Neuronal stem cell (in vitro differentiated cells): ENCODE measurements around the gene FAM9C.

Source experiments
- DNase-seq: peaks from one replicate; pipeline ENCODE4 v3.0.0-alpha.2; 2013; ENCODE audit warnings: low spot score
- H2AFZ ChIP-seq: one replicate; pipeline ENCODE4 v1.6.1; 2013; ENCODE audit warnings: mild to moderate bottlenecking, low read length, inconsistent platforms
- H2AK5ac ChIP-seq: 2 replicates; pipeline ENCODE4 v1.6.1; 2013; ENCODE audit warnings: low read depth, mild to moderate bottlenecking, inconsistent platforms, low read length, moderate library complexity, mixed read lengths
- H2BK120ac ChIP-seq: 2 replicates; pipeline ENCODE4 v1.6.1; 2013; ENCODE audit warnings: low read depth, mild to moderate bottlenecking, inconsistent platforms, low read length, moderate library complexity, mixed read lengths
- H2BK12ac ChIP-seq: one replicate; pipeline ENCODE4 v1.6.1; 2013; ENCODE audit warnings: low read length, inconsistent platforms
- H2BK15ac ChIP-seq: 2 replicates; pipeline ENCODE4 v1.6.1; 2013; ENCODE audit warnings: mild to moderate bottlenecking, low read length, inconsistent platforms, mixed read lengths
- H2BK5ac ChIP-seq: one replicate; pipeline ENCODE4 v1.6.1; 2013; ENCODE audit warnings: inconsistent platforms, mild to moderate bottlenecking, low read length, moderate library complexity
- H3K14ac ChIP-seq: one replicate; pipeline ENCODE4 v1.6.1; 2013; ENCODE audit warnings: low read length, inconsistent platforms
- H3K18ac ChIP-seq: 2 replicates; pipeline ENCODE4 v1.6.1; 2013; ENCODE audit warnings: low read length, inconsistent platforms
- H3K23ac ChIP-seq: 2 replicates; pipeline ENCODE4 v1.6.1; 2013; ENCODE audit warnings: low read depth, mild to moderate bottlenecking, mixed read lengths, low read length, inconsistent platforms; ENCODE audit not compliant: poor library complexity
- H3K27ac ChIP-seq: replicated peaks from 3 replicates; pipeline ENCODE4 v1.5.1; 2013; ENCODE audit warnings: low read length, inconsistent platforms
- H3K27me3 ChIP-seq, 3 experiments: 2 replicates each; pipeline ENCODE4 v1.6.1; 2013; ENCODE audit warnings: low read length in 3 of 3, mild to moderate bottlenecking in 2 of 3, inconsistent platforms in 1 of 3, low read depth in 1 of 3, mixed read lengths in 1 of 3, moderate library complexity in 1 of 3; ENCODE audit not compliant: control insufficient read depth in 3 of 3, insufficient read depth in 3 of 3
- H3K36me3 ChIP-seq, 2 donors: replicated peaks in 1 of 2; 2 replicates each; pipeline ENCODE4 v1.6.1; 2013; ENCODE audit warnings: low read length in 2 of 2; ENCODE audit not compliant: control insufficient read depth in 2 of 2, insufficient read depth in 2 of 2
- H3K4ac ChIP-seq: 2 replicates; pipeline ENCODE4 v1.6.1; 2013; ENCODE audit warnings: inconsistent platforms, mild to moderate bottlenecking, low read length, moderate library complexity
- H3K4me1 ChIP-seq, 2 donors: 1 replicate in 1 of 2; 2 replicates in 1 of 2; pipeline ENCODE4 v1.6.1; 2013; ENCODE audit warnings: low read length in 2 of 2, low read depth in 1 of 2; ENCODE audit not compliant: control insufficient read depth in 2 of 2, insufficient read depth in 1 of 2
- H3K4me2 ChIP-seq: one replicate; pipeline ENCODE4 v1.6.1; 2013; ENCODE audit warnings: mild to moderate bottlenecking, low read length, inconsistent platforms; ENCODE audit not compliant: insufficient read depth, poor library complexity, severe bottlenecking
- H3K4me3 ChIP-seq, 2 donors: 2 replicates each; pipeline ENCODE4 v1.5.1; 2013; ENCODE audit warnings: low read length in 2 of 2, mild to moderate bottlenecking in 2 of 2, inconsistent platforms in 1 of 2, moderate library complexity in 1 of 2
- H3K79me1 ChIP-seq: one replicate; pipeline ENCODE4 v1.6.1; 2013; ENCODE audit warnings: low read depth, mild to moderate bottlenecking, inconsistent platforms, low read length, moderate library complexity
- H3K9ac ChIP-seq: one replicate; pipeline ENCODE4 v1.6.1; 2013; ENCODE audit warnings: mild to moderate bottlenecking, low read depth, low read length, inconsistent platforms; ENCODE audit not compliant: poor library complexity
- H3K9me3 ChIP-seq, 2 donors: replicated peaks in 1 of 2; 2 replicates each; pipeline versions ENCODE3 to v1.6.1; 2013; ENCODE audit warnings: low read length in 2 of 2, mild to moderate bottlenecking in 2 of 2, inconsistent platforms in 1 of 2, low read depth in 1 of 2, mixed read lengths in 1 of 2, moderate library complexity in 1 of 2; ENCODE audit not compliant: control insufficient read depth in 2 of 2, insufficient read depth in 1 of 2
- H4K8ac ChIP-seq: one replicate; pipeline ENCODE4 v1.6.1; 2013; ENCODE audit warnings: low read depth, mild to moderate bottlenecking, inconsistent platforms, low read length, moderate library complexity
- H4K91ac ChIP-seq: one replicate; pipeline ENCODE4 v1.6.1; 2013; ENCODE audit warnings: low read length, low read depth, mild to moderate bottlenecking, inconsistent platforms; ENCODE audit not compliant: poor library complexity
- WGBS, 2 donors: extraction: QIAGEN DNeasy Blood & Tissue Kit; methylation state at CpG; one replicate each; pipeline ENCODE4 v1.1.7; 2013; ENCODE audit warnings: missing lambda C conversion rate in 2 of 2, mixed read lengths in 1 of 2; ENCODE audit not compliant: insufficient read length in 2 of 2, insufficient replicate concordance in 1 of 2; ENCODE audit errors: extremely low coverage in 2 of 2; 5-methylcytosine and 5-hydroxymethylcytosine counted together

Gene FAM9C

DNA sequence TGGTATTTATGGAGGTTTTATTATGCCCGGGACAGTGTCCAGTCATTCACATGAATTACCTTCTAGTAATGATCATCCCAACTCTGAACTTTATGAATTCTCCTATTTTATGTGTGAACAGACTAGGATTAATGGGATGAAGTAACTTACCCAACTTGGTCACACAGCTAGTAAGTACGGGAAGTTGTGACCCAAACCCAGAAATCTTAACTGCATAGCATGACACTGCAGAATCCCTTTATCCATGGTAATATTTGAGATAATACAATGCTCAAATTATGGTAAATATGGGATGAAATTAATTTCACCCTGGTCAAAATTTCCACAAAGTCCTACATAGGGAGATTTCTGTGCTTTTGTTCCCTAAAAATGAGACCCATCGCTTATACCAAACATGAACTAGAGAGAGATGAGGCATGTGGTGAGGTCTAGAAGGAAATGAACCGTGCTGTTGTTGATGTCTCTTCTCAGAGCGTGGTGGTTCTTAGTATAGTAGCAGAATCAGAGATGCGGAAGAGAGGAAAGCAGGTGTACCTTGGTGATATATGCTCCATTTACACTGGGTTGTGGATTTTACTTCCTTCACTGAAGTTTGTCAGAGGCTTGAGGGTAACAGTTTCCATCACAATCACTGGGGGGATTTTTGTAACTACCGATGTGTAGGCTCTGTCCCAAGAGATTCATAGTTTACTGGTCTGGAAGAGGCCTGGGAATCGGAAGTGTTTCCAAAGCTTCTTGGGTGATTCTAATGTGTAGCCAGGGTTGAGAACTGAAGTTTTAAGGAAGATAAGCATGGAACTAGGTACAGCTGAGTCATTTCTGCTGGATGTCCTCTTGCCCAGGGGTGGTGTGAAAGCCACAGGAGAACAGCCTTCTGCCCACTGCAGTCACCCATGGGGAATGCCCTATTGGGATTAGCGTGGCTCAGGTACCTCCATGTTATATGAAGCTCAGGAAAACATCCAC lies 30.2 kb upstream of the FAM9C start:
- DNase-seq: no peak
- H2BK5ac ChIP-seq: no peak overlapping the region
- H3K36me3 ChIP-seq: no peaks in the 10 kb centered on the region
- no peak overlapping the region for H2BK15ac ChIP-seq
- no peak overlapping the region for H4K91ac ChIP-seq
- peaks cover 0 to 3% of the 10 kb centered on the region in 2 donors for H3K4me1 ChIP-seq
- no peak overlapping the region for H2AK5ac ChIP-seq
- H3K9me3 ChIP-seq: no peaks in the 10 kb centered on the region
- no peak overlapping the region for H2AFZ ChIP-seq
- H3K4me3 ChIP-seq: no peak overlapping the region
- H3K79me1 ChIP-seq: no peaks in the 10 kb centered on the region
- no peak overlapping the region for H3K18ac ChIP-seq
- H3K27ac ChIP-seq: no peak overlapping the region
- no peak overlapping the region for H3K4me2 ChIP-seq
- no peak overlapping the region for H2BK12ac ChIP-seq
- H3K9ac ChIP-seq: no peak overlapping the region
- no peak overlapping the region for H2BK120ac ChIP-seq
- H3K27me3 ChIP-seq: no peaks in the 10 kb centered on the region
- no peak overlapping the region for H3K23ac ChIP-seq
- H3K14ac ChIP-seq: no peak overlapping the region
- no peak overlapping the region for H3K4ac ChIP-seq
- H4K8ac ChIP-seq: no peak overlapping the region
- no CpG with 5 or more reads among the region's 9 CpGs for WGBS, 2 donors

DNA sequence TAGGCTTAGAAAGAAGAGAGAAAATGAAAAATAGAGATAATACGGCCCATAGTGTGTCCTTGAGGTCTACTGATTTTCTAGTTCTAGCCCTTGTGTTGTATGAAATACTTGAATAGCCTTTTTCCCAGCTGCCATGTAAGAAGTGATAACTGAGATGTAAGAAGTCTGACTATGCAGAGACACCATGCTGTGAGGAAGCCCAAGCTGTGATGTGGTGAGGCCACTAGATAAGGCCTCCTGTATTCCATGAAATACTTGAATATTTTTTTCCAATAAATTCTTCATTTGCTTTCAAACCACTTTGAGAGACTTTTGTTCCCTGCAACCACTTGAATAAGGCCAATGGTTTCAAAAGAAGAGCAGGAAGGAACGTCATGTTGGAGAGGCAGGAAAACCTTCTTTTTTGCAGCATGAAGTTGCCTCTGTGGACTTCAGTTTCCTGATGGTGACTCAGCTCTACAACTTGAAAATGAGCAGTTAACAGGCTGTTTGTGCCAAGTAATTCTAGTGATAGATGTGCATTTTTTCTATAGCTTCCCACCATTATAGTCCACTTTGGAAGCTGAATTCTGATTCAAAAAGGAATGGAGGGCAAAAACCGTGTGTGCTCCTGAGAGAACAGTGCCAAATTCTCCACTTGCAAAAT lies 25.5 kb upstream of the FAM9C start:
- H3K9ac ChIP-seq: no peak overlapping the region
- no peak overlapping the region for H4K91ac ChIP-seq
- no peaks in the 10 kb centered on the region for H3K4me1 ChIP-seq
- H3K79me1 ChIP-seq: no peaks in the 10 kb centered on the region
- no peak overlapping the region for H2BK120ac ChIP-seq
- H2BK5ac ChIP-seq: no peak overlapping the region
- peaks cover 0 to 4% of the 10 kb centered on the region in 2 donors for H3K9me3 ChIP-seq
- no peak overlapping the region for H3K23ac ChIP-seq
- no peak overlapping the region for H2AK5ac ChIP-seq
- H3K18ac ChIP-seq: no peak overlapping the region
- H3K27me3 ChIP-seq: no peaks in the 10 kb centered on the region
- no CpG with 5 or more reads among the region's 3 CpGs for WGBS, 2 donors
- no peak for DNase-seq
- H2AFZ ChIP-seq: no peak overlapping the region
- no peak overlapping the region for H2BK12ac ChIP-seq
- no peak overlapping the region for H3K14ac ChIP-seq
- H3K4me2 ChIP-seq: no peak overlapping the region
- no peak overlapping the region for H3K4ac ChIP-seq
- no peak overlapping the region for H3K4me3 ChIP-seq
- H3K27ac ChIP-seq: no peak overlapping the region
- no peak overlapping the region for H4K8ac ChIP-seq
- no peaks in the 10 kb centered on the region for H3K36me3 ChIP-seq
- H2BK15ac ChIP-seq: no peak overlapping the region

DNA sequence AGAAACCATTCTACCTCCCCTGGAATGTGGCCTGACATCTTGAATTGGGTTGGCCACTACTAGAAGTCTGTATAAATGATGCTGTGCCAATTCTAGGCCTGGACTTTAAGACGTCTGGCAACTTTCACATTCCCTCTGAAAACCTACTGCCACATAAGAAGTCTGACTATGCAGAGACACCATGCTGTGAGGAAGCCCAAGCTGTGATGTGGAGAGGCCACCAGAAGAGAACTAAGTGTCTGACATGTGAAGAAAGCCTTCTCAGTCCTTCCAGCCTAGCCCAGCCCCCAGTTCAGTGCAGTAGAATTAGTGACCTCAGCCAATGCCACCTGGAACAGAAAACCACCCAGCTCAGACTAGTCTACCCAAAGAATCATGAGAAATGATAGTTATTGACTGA lies 24.2 kb upstream of the FAM9C start:
- Histone ChIP-seq H3K4me3 (no peak overlapping the region), H3K4me2 (no peak overlapping the region), H2BK5ac (no peak overlapping the region), H3K23ac (no peak overlapping the region), H2BK12ac (no peak overlapping the region), H3K9me3 (peaks cover 0 to 4% of the 10 kb centered on the region in 2 donors), H3K4me1 (no peaks in the 10 kb centered on the region), H4K91ac (no peak overlapping the region), H2BK120ac (no peak overlapping the region), H4K8ac (no peak overlapping the region), H3K27me3 (no peaks in the 10 kb centered on the region), H3K79me1 (no peaks in the 10 kb centered on the region), H2AK5ac (no peak overlapping the region), H3K14ac (no peak overlapping the region), H3K9ac (no peak overlapping the region), H3K27ac (no peak overlapping the region), H2AFZ (no peak overlapping the region), H3K4ac (no peak overlapping the region), H2BK15ac (no peak overlapping the region), H3K18ac (no peak overlapping the region), H3K36me3 (no peaks in the 10 kb centered on the region)
- DNase-seq: no peak
- WGBS, 2 donors: no CpG with 5 or more reads among the region's 1 CpG

DNA sequence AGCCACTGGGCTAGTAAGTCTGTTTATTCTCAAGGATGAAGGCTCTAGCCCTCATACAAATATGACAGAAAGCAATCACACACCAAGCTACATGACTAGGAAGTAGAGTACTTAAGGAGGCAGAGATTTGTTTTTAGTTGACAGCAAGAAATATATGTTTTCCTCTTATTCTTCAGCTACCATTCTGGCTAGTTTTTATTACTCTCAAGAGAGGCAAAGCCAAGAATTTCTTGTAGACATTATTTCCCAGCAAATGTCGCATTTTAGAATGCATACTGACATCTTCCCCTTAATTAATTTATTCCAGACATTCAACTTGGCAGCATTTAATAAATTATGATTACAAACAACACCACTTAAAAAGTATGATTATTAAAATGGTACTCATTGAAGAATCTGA lies 23.4 kb upstream of the FAM9C start:
- Histone ChIP-seq H2BK120ac (no peak overlapping the region), H2AFZ (no peak overlapping the region), H3K79me1 (no peaks in the 10 kb centered on the region), H3K4me2 (no peak overlapping the region), H3K18ac (no peak overlapping the region), H3K36me3 (no peaks in the 10 kb centered on the region), H2BK15ac (no peak overlapping the region), H4K8ac (no peak overlapping the region), H3K9me3 (peaks cover 0 to 4% of the 10 kb centered on the region in 2 donors), H3K4me1 (no peaks in the 10 kb centered on the region), H2BK12ac (no peak overlapping the region), H3K27ac (no peak overlapping the region), H3K4me3 (no peak overlapping the region), H3K9ac (no peak overlapping the region), H4K91ac (no peak overlapping the region), H3K14ac (no peak overlapping the region), H2BK5ac (no peak overlapping the region), H3K23ac (no peak overlapping the region), H3K27me3 (no peaks in the 10 kb centered on the region), H3K4ac (no peak overlapping the region), H2AK5ac (no peak overlapping the region)
- no peak for DNase-seq
- WGBS, 2 donors: no CpG with 5 or more reads among the region's 1 CpG
